Embryonic facial prominence (tissue), 1 donor: ENCODE measurements around the gene CFAP46.

Experiments
- DNase-seq: peaks from one replicate; pipeline ENCODE4 v3.0.0-alpha.2; 2016; ENCODE audit errors: extremely low spot score

The CFAP46 gene

GRCh38 chr10:132880128-132880981 lies 62.0 kb downstream of the CFAP46 start:
- no peak for DNase-seq

GRCh38 chr10:132879408-132880127 lies 62.8 kb downstream of the CFAP46 start:
- no peak for DNase-seq

- no peak for DNase-seq
Measured at GRCh38 chr10:132878730-132879407, 63.5 kb downstream of the CFAP46 start.

GRCh38 chr10:132878091-132878729 lies 64.2 kb downstream of the CFAP46 start:
- DNase-seq = no peak

GRCh38 chr10:132877473-132877872 lies 64.9 kb downstream of the CFAP46 start:
- DNase-seq = no peak

GRCh38 chr10:132876993-132877431 lies 65.4 kb downstream of the CFAP46 start:
- DNase-seq = no peak

- DNase-seq = no peak
Measured at GRCh38 chr10:132876131-132876860, 66.1 kb downstream of the CFAP46 start.

GRCh38 chr10:132875435-132875834 lies 66.9 kb downstream of the CFAP46 start:
- no peak for DNase-seq

- DNase-seq = no peak
Measured at GRCh38 chr10:132873395-132873794, 69.0 kb downstream of the CFAP46 start.

- no peak for DNase-seq
Measured at GRCh38 chr10:132872658-132873057, 69.7 kb downstream of the CFAP46 start.

GRCh38 chr10:132870426-132870825 lies 71.9 kb downstream of the CFAP46 start:
- DNase-seq = no peak

GRCh38 chr10:132869621-132870020 lies 72.7 kb downstream of the CFAP46 start:
- DNase-seq = no peak

GRCh38 chr10:132868995-132869394 lies 73.4 kb downstream of the CFAP46 start:
- no peak for DNase-seq

GRCh38 chr10:132867801-132868644 lies 74.3 kb downstream of the CFAP46 start:
- no peak for DNase-seq

- no peak for DNase-seq
Measured at GRCh38 chr10:132866601-132867381, 75.6 kb downstream of the CFAP46 start.

GRCh38 chr10:132865851-132866600 lies 76.3 kb downstream of the CFAP46 start:
- DNase-seq = no peak

- no peak for DNase-seq
Measured at GRCh38 chr10:132865171-132865631, 77.2 kb downstream of the CFAP46 start.
